OCI-LY3 (cell line): ENCODE data around the gene OR10H1.

Experiments
- H2AFZ ChIP-seq: fragments of 200-600, 300-600 bp; shearing (Covaris generic); 2 replicates; pipeline ENCODE4 v1.6.0; 2014; ENCODE audit warnings: antibody characterized with exemption, low read depth, low read length
- H3K27ac ChIP-seq: fragments of 200-600, 300-600 bp; sonication (generic); 2 replicates; pipeline ENCODE4 v1.5.1; 2014; ENCODE audit warnings: mild to moderate bottlenecking, low read length, moderate library complexity, mixed read lengths
- H3K27me3 ChIP-seq: fragments of 200-600, 300-600 bp; sonication (generic); 2 replicates; pipeline ENCODE4 v1.6.1; 2014; ENCODE audit warnings: low read depth, low read length, mixed read lengths
- H3K36me3 ChIP-seq: fragments of 200-600, 300-600 bp; sonication (generic); replicated peaks from 2 replicates; pipeline ENCODE3; 2014; ENCODE audit warnings: low read depth, low read length, mixed read lengths
- H3K4me1 ChIP-seq: fragments of 300-600, 200-600 bp; sonication (generic); 2 replicates; pipeline ENCODE4 v1.6.1; 2014; ENCODE audit warnings: low read length, mixed read lengths
- H3K4me2 ChIP-seq: fragments of 200-600, 300-600 bp; sonication (generic); 2 replicates; pipeline ENCODE4 v1.6.1; 2014; ENCODE audit warnings: low read length, mixed read lengths
- H3K4me3 ChIP-seq: fragments of 300-600, 200-600 bp; sonication (generic); 2 replicates; pipeline ENCODE4 v1.5.1; 2014; ENCODE audit warnings: antibody characterized with exemption, mild to moderate bottlenecking, low read length, moderate library complexity
- H3K79me2 ChIP-seq: fragments of 300-600, 200-600 bp; shearing (Covaris generic); 2 replicates; pipeline ENCODE4 v1.6.1; 2014; ENCODE audit warnings: mild to moderate bottlenecking, low read length, mixed read lengths
- H3K9ac ChIP-seq: fragments of 300-600, 200-600 bp; shearing (Covaris generic); 2 replicates; pipeline ENCODE4 v1.6.0; 2014; ENCODE audit warnings: mild to moderate bottlenecking, low read length, moderate library complexity
- H3K9me3 ChIP-seq: fragments of 200-600, 300-600 bp; shearing (Covaris generic); 2 replicates; pipeline ENCODE4 v1.6.1; 2014; ENCODE audit warnings: low read length, mixed read lengths; ENCODE audit not compliant: insufficient read depth
- H4K20me1 ChIP-seq: fragments of 200-600, 300-600 bp; sonication (generic); 2 replicates; pipeline ENCODE4 v1.6.1; 2016; ENCODE audit warnings: low read length, mixed read lengths; ENCODE audit not compliant: insufficient read depth
- EZH2phosphoT487 ChIP-seq: fragments of 200-600 bp; shearing (Covaris generic); IDR thresholded peaks from 2 replicates; pipeline ENCODE4 v1.6.1; 2018; ENCODE audit warnings: antibody characterized with exemption, mixed run types, low read depth
- TF ChIP-seq, protein P1 (sequence below): fragments of 200-600, 300-600 bp; sonication (generic); IDR thresholded peaks from 2 replicates; pipeline ENCODE4 v1.5.1; 2014; ENCODE audit warnings: antibody characterized with exemption, low read length, low read depth

Gene OR10H1, protein sequence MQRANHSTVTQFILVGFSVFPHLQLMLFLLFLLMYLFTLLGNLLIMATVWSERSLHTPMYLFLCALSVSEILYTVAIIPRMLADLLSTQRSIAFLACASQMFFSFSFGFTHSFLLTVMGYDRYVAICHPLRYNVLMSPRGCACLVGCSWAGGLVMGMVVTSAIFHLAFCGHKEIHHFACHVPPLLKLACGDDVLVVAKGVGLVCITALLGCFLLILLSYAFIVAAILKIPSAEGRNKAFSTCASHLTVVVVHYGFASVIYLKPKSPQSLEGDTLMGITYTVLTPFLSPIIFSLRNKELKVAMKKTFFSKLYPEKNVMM

DNA sequence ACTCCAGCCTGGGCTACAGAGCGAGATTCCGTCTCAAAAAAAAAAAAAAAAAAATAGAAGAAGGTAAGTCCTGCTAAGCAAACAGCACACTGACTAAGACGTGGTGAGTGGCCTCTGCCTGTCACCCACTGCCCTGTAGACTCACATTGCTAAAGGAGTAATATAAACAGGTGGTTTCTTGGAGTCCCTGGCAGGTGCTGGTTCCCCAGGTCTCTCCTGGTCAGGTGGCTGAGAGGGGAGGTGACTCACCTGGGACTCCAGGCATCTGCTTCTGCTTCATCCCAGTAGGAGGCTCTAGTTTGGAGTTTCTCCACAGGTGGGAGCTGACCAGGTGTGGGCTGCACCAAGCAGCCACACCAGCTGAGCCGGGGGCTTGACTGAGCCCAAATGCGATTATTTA is at the start of gene OR10H1:
Gene OR10H1 (minus strand): TSS at position 359 of the 400 bp plus-strand sequence. CDS start 7,627 bp downstream, outside the sequence.
- H3K9me3 ChIP-seq, result no peaks in the 10 kb centered on the region
- no peak within 1 kb of the TSS for H3K9ac ChIP-seq
- no peak within 1 kb of the TSS for H2AFZ ChIP-seq
- no peak within 1 kb of the TSS for H3K27ac ChIP-seq
- H3K4me3 ChIP-seq, result no peak within 1 kb of the TSS
- no peak for TF ChIP-seq EZH2phosphoT487
- TF ChIP-seq, protein P1, sequence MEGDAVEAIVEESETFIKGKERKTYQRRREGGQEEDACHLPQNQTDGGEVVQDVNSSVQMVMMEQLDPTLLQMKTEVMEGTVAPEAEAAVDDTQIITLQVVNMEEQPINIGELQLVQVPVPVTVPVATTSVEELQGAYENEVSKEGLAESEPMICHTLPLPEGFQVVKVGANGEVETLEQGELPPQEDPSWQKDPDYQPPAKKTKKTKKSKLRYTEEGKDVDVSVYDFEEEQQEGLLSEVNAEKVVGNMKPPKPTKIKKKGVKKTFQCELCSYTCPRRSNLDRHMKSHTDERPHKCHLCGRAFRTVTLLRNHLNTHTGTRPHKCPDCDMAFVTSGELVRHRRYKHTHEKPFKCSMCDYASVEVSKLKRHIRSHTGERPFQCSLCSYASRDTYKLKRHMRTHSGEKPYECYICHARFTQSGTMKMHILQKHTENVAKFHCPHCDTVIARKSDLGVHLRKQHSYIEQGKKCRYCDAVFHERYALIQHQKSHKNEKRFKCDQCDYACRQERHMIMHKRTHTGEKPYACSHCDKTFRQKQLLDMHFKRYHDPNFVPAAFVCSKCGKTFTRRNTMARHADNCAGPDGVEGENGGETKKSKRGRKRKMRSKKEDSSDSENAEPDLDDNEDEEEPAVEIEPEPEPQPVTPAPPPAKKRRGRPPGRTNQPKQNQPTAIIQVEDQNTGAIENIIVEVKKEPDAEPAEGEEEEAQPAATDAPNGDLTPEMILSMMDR, result no peak
- H3K4me2 ChIP-seq, result no peak within 1 kb of the TSS
- H3K36me3 ChIP-seq, result no peaks in the 10 kb centered on the region
- H3K79me2 ChIP-seq, result no peaks in the 10 kb centered on the region
- no peaks in the 10 kb centered on the region for H3K4me1 ChIP-seq
- no peaks in the 10 kb centered on the region for H4K20me1 ChIP-seq
- peaks cover 23% of the 10 kb centered on the region for H3K27me3 ChIP-seq

DNA sequence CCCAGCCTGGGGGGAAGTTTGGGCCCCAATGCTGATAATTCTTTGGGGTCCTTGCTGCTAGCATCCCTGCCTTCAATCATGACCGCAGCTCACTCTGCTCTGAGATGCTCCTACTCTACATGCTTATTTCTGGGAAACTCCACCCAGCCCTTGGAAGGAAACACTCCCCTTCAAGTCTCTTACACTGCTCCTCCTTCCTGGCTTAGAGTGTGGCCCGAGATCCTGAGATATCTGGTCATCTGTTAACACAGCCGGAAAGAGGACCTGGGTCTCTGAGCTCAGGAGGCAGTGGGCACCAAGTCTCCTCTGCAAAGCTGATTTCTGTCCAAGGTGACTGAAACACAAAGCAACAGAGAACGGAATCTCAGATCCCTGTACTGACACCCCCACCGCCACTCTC is 49.4 kb upstream of the OR10H1 start:
- H3K27me3 ChIP-seq, result no peaks in the 10 kb centered on the region
- H2AFZ ChIP-seq, result no peak overlapping the region
- no peaks in the 10 kb centered on the region for H3K4me1 ChIP-seq
- H3K4me3 ChIP-seq, result no peak overlapping the region
- H3K4me2 ChIP-seq, result no peak overlapping the region
- H4K20me1 ChIP-seq, result no peaks in the 10 kb centered on the region
- no peak for TF ChIP-seq EZH2phosphoT487
- TF ChIP-seq, protein P1, result no peak
- no peak overlapping the region for H3K27ac ChIP-seq
- H3K9me3 ChIP-seq, result no peaks in the 10 kb centered on the region
- no peaks in the 10 kb centered on the region for H3K79me2 ChIP-seq
- no peak overlapping the region for H3K9ac ChIP-seq
- H3K36me3 ChIP-seq, result no peaks in the 10 kb centered on the region

DNA sequence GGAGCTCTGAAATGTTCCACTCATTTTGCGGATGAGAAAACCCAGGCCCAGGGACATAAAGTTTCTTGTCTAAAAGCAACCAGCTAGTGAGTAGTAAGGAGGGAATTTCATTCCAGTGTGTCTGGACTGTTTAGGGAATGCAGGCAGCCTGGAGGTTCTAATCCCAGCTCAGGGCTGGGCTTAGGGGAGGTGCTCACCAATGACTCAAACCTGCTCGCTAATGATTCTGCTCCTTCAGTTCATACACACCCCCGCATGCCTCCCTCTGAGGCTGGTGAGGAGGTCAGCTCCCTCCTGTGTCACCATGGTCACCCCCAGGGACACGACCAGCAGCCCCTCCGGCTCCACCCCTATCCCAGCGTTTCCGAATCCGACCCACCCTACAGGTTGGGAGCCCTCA is 47.8 kb upstream of the OR10H1 start:
- Histone ChIP-seq H3K9me3 (no peaks in the 10 kb centered on the region), H3K9ac (no peak overlapping the region)

DNA sequence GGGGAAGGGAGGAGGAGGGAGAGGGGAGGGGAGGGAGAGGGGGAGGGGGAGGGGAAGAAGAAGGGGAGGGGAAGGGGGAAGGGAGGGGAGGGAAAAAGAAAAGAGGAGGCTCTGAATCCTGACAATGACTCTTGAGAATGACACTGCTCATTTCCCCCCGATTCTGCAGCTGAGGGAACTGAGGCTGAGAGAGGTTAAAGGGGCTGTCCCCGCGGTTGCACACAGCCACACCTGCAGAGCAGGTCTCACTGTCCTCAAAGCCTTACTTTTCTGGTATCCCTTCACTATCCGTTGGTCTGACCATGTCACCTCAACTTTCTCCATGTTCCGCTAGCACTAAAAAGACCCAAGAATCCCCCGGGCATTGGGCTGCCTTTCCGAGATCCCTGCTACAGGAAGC is 47.0 kb upstream of the OR10H1 start:
- no peaks in the 10 kb centered on the region for H4K20me1 ChIP-seq
- no peak overlapping the region for H2AFZ ChIP-seq
- H3K27me3 ChIP-seq, result no peaks in the 10 kb centered on the region
- H3K4me2 ChIP-seq, result no peak overlapping the region
- H3K79me2 ChIP-seq, result no peaks in the 10 kb centered on the region
- H3K36me3 ChIP-seq, result no peaks in the 10 kb centered on the region
- TF ChIP-seq EZH2phosphoT487, result no peak
- TF ChIP-seq, protein P1, result no peak
- no peaks in the 10 kb centered on the region for H3K4me1 ChIP-seq
- no peak overlapping the region for H3K4me3 ChIP-seq
- H3K9me3 ChIP-seq, result no peaks in the 10 kb centered on the region
- H3K27ac ChIP-seq, result no peak overlapping the region
- H3K9ac ChIP-seq, result no peak overlapping the region

More for the DNA sequence above, 47.8 kb upstream of the OR10H1 start:
- Histone ChIP-seq H3K4me1 (no peaks in the 10 kb centered on the region), H3K4me3 (no peak overlapping the region), H3K27ac (no peak overlapping the region), H2AFZ (no peak overlapping the region), H3K27me3 (no peaks in the 10 kb centered on the region), H3K4me2 (no peak overlapping the region), H3K36me3 (no peaks in the 10 kb centered on the region), H4K20me1 (no peaks in the 10 kb centered on the region), H3K79me2 (no peaks in the 10 kb centered on the region)
- no peak for TF ChIP-seq EZH2phosphoT487
- TF ChIP-seq, protein P1, result no peak
